B cell (primary cell): ENCODE results near the gene CCDC88C.

ENCODE experiments used
- EZH2 ChIP-seq: IDR thresholded peaks from 2 replicates; pipeline ENCODE4 v1.6.1; 2012; ENCODE audit warnings: borderline replicate concordance, low read depth, mild to moderate bottlenecking, moderate library complexity, low read length; ENCODE audit not compliant: insufficient read depth, poor library complexity, severe bottlenecking
- TF ChIP-seq, protein P1 (sequence below): fragments of 200-600 bp; IDR thresholded peaks from one replicate; pipeline ENCODE4 v1.8.0; 2022; ENCODE audit warnings: antibody characterized with exemption, mild to moderate bottlenecking

DNA sequence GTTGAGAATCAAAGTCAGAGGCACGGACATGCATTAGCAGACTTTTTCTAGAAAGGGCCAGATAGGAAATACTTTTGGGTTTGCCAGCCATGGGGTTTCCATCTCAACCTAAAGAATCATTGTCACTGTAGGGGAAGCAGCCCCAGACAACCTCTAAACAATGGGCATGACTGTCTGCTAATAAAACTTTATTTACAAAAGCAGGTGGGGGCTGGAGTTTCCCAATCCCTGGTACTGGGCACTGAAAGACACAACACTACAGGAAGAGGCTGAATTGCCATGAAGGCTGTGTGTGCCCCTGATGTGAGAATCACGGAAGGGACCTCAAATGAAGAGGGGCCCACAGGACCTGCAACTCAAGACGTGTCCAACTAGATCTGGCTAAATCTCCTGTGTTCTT lies 111.1 kb downstream of the CCDC88C start:
- TF ChIP-seq, protein P1, sequence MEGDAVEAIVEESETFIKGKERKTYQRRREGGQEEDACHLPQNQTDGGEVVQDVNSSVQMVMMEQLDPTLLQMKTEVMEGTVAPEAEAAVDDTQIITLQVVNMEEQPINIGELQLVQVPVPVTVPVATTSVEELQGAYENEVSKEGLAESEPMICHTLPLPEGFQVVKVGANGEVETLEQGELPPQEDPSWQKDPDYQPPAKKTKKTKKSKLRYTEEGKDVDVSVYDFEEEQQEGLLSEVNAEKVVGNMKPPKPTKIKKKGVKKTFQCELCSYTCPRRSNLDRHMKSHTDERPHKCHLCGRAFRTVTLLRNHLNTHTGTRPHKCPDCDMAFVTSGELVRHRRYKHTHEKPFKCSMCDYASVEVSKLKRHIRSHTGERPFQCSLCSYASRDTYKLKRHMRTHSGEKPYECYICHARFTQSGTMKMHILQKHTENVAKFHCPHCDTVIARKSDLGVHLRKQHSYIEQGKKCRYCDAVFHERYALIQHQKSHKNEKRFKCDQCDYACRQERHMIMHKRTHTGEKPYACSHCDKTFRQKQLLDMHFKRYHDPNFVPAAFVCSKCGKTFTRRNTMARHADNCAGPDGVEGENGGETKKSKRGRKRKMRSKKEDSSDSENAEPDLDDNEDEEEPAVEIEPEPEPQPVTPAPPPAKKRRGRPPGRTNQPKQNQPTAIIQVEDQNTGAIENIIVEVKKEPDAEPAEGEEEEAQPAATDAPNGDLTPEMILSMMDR: no peak
- no peak for TF ChIP-seq EZH2
